Parathyroid adenoma (tissue), 2 donors: ENCODE data around the gene CATSPERE.

Experiments
- H2AFZ ChIP-seq: fragments of 300-600 bp; sonication (generic); one replicate; pipeline ENCODE4 v1.7.0; 2017; ENCODE audit warnings: antibody characterized with exemption, mild to moderate bottlenecking
- H3K27ac ChIP-seq: fragments of 300-600 bp; sonication (generic); one replicate; pipeline ENCODE4 v1.7.0; 2017
- H3K27me3 ChIP-seq: fragments of 300-600 bp; sonication (generic); one replicate; pipeline ENCODE4 v1.7.0; 2017; ENCODE audit warnings: low read length; ENCODE audit not compliant: control insufficient read depth, insufficient read depth
- H3K36me3 ChIP-seq: fragments of 300-600 bp; sonication (generic); one replicate; pipeline ENCODE4 v1.7.0; 2017; ENCODE audit warnings: low read length; ENCODE audit not compliant: control insufficient read depth, insufficient read depth
- H3K4me1 ChIP-seq: fragments of 300-600 bp; sonication (generic); one replicate; pipeline ENCODE4 v1.7.0; 2017; ENCODE audit warnings: control low read depth
- H3K4me2 ChIP-seq: fragments of 300-600 bp; sonication (generic); one replicate; pipeline ENCODE4 v1.7.0; 2017; ENCODE audit warnings: low read length
- H3K4me3 ChIP-seq: fragments of 300-600 bp; sonication (generic); one replicate; pipeline ENCODE4 v1.7.0; 2017; ENCODE audit warnings: low read depth, low read length
- H3K79me2 ChIP-seq: fragments of 300-600 bp; sonication (generic); one replicate; pipeline ENCODE4 v1.7.0; 2017; ENCODE audit warnings: control low read depth
- H3K9ac ChIP-seq: fragments of 300-600 bp; sonication (generic); one replicate; pipeline ENCODE4 v1.7.0; 2017; ENCODE audit warnings: mild to moderate bottlenecking
- H3K9me3 ChIP-seq: fragments of 300-600 bp; sonication (generic); one replicate; pipeline ENCODE4 v1.7.0; 2017; ENCODE audit warnings: low read length; ENCODE audit not compliant: control insufficient read depth
- TF ChIP-seq, protein P1 (sequence below): fragments of 300-600 bp; sonication (generic); IDR thresholded peaks from one replicate; pipeline ENCODE4 v1.7.0; 2017; ENCODE audit warnings: antibody characterized with exemption, mild to moderate bottlenecking
- donor health status: primary hyperparathyroidism.

CATSPERE gene

DNA sequence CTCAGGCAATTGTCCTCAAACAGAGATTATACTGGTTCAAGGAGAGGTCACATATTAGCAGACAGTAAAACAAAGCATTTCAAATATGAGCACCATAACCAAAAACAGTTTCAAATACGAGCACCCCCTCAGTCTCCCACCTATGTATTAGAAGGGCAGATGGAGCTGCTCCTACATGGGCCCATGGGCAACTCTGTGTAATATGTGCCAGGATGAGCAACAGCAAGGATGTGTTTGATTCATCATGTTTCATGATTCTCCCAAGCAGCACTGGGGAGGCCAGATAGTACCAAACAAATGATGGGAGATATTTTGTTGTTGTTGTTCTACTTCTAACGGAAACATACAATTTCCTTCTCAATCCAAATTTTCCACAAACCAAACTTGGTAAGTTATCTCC is 18.2 kb upstream of the CATSPERE start:
- Histone ChIP-seq H2AFZ (no peak overlapping the region), H3K79me2 (peaks cover 11% of the 10 kb centered on the region), H3K4me1 (no peaks in the 10 kb centered on the region), H3K9me3 (no peaks in the 10 kb centered on the region), H3K27me3 (no peaks in the 10 kb centered on the region), H3K36me3 (no peaks in the 10 kb centered on the region), H3K4me2 (no peak overlapping the region), H3K9ac (no peak overlapping the region), H3K4me3 (no peak overlapping the region), H3K27ac (no peak overlapping the region)
- TF ChIP-seq, protein P1, sequence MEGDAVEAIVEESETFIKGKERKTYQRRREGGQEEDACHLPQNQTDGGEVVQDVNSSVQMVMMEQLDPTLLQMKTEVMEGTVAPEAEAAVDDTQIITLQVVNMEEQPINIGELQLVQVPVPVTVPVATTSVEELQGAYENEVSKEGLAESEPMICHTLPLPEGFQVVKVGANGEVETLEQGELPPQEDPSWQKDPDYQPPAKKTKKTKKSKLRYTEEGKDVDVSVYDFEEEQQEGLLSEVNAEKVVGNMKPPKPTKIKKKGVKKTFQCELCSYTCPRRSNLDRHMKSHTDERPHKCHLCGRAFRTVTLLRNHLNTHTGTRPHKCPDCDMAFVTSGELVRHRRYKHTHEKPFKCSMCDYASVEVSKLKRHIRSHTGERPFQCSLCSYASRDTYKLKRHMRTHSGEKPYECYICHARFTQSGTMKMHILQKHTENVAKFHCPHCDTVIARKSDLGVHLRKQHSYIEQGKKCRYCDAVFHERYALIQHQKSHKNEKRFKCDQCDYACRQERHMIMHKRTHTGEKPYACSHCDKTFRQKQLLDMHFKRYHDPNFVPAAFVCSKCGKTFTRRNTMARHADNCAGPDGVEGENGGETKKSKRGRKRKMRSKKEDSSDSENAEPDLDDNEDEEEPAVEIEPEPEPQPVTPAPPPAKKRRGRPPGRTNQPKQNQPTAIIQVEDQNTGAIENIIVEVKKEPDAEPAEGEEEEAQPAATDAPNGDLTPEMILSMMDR, result no peak

DNA sequence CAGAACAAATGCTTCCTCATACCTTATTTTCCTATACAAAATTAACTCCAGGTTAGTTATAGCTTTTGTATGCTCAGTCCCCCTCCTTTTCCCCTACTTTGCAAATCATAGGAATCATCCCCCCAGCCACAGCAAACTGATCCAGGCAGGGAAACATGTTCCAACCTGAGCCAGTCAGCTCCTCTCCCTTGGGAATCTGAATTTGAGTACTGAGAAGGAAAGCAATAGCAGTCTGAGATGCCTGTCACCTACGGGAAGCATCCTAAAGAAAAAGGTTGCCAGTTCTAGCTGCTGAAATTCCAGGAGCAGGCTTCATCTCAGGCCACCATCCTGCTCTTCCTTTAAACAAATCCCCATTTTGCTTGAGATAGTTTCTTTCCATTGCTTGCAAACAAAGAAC is 16.2 kb upstream of the CATSPERE start:
- Histone ChIP-seq H3K9me3 (no peaks in the 10 kb centered on the region), H3K36me3 (no peaks in the 10 kb centered on the region), H3K27ac (no peak overlapping the region), H3K79me2 (peaks cover 10% of the 10 kb centered on the region), H3K27me3 (no peaks in the 10 kb centered on the region), H3K9ac (no peak overlapping the region), H3K4me3 (no peak overlapping the region), H3K4me1 (no peaks in the 10 kb centered on the region), H2AFZ (no peak overlapping the region), H3K4me2 (no peak overlapping the region)
- TF ChIP-seq, protein P1, result no peak

DNA sequence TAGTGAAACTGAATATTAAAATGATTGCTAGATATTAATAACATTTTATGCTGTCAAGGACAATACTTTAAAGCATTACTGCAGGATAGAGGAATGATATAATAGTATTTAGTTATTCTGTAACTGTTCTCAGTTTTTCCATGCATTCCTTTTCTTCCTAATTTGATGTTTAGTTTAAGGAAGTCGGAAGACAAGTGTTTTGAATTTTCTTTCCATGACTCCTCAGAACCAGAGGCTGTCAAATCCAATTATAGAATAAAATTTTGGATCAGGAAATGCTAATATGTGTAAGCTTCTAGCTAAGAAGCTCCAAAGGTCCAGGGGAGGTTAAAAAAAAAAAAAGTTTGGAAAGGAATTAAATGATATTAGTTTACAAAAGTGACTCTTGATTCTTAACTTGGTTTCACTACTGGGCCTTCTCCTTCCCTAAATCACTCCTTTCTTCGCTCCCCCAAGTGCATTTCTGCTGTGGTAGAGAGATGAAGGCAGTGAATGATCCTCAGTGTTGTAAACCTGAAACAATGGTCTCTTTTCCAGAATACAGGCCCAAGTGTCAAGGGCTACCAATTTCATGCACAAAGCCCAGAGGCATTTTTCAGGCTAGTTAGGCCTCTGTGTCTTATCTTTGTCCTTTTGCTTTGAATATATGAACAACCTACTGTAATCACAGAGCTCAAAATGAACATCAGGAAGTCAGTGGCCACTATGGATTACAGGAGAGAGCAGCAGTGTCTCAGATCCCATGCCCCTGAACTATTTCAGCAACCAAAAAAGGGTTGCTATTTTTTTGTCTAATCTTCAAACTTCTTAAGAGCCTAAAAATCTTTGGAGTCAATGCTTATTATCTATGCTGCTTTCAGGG is 15.5 kb upstream of the CATSPERE start:
- Histone ChIP-seq H3K9me3 (no peaks in the 10 kb centered on the region), H2AFZ (no peak overlapping the region), H3K4me3 (no peak overlapping the region), H3K36me3 (no peaks in the 10 kb centered on the region), H3K79me2 (peaks cover 12% of the 10 kb centered on the region), H3K4me1 (no peaks in the 10 kb centered on the region), H3K27me3 (no peaks in the 10 kb centered on the region), H3K27ac (no peak overlapping the region), H3K9ac (no peak overlapping the region), H3K4me2 (no peak overlapping the region)
- TF ChIP-seq, protein P1, result no peak

DNA sequence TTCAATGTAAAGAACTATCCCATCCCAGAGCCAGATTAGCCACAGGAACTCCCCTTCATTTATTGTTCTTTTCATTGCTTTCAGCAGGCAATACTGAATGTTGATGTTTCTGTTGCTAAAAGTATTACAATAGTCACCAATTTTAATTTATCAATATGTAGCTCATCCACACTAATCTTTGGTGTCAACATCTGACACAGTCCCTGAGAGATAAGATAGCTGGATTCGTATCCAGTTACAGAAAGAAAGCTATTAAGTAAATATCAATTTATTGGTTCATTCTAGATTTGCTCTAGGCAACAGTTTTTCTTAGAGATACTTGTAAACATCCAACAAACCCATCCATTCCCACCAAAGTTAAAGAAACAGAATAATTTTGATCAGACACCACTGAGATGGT is 14.0 kb upstream of the CATSPERE start:
- no peaks in the 10 kb centered on the region for H3K9me3 ChIP-seq
- no peak overlapping the region for H3K9ac ChIP-seq
- TF ChIP-seq, protein P1, result no peak
- H3K4me3 ChIP-seq, result no peak overlapping the region
- H3K36me3 ChIP-seq, result no peaks in the 10 kb centered on the region
- no peak overlapping the region for H3K4me2 ChIP-seq
- no peaks in the 10 kb centered on the region for H3K27me3 ChIP-seq
- H3K4me1 ChIP-seq, result no peaks in the 10 kb centered on the region
- peaks cover 10% of the 10 kb centered on the region for H3K79me2 ChIP-seq
- H3K27ac ChIP-seq, result no peak overlapping the region
- no peak overlapping the region for H2AFZ ChIP-seq

- H3K9me3 ChIP-seq, result no peaks in the 10 kb centered on the region
Measured at GRCh38 chr1:244447552-244447951, 13.5 kb upstream of the CATSPERE start.

More at GRCh38 chr1:244447552-244447951, 13.5 kb upstream of the CATSPERE start:
- no peak overlapping the region for H3K4me2 ChIP-seq
- H2AFZ ChIP-seq, result no peak overlapping the region
- no peak overlapping the region for H3K27ac ChIP-seq
- no peaks in the 10 kb centered on the region for H3K36me3 ChIP-seq
- TF ChIP-seq, protein P1, result no peak
- H3K4me3 ChIP-seq, result no peak overlapping the region
- no peaks in the 10 kb centered on the region for H3K27me3 ChIP-seq
- no peak overlapping the region for H3K9ac ChIP-seq
- H3K79me2 ChIP-seq, result peaks cover 8% of the 10 kb centered on the region
- H3K4me1 ChIP-seq, result no peaks in the 10 kb centered on the region
